Measurements from ENCODE around the gene GASK1A. TPM values are rescaled to one million over a fixed set of nuclear protein-coding genes. Genes with fewer than 3 reads are reported as not detected.

Gene GASK1A
- total RNA-seq, 1 donor from 2014 or later = not detected

DNA sequence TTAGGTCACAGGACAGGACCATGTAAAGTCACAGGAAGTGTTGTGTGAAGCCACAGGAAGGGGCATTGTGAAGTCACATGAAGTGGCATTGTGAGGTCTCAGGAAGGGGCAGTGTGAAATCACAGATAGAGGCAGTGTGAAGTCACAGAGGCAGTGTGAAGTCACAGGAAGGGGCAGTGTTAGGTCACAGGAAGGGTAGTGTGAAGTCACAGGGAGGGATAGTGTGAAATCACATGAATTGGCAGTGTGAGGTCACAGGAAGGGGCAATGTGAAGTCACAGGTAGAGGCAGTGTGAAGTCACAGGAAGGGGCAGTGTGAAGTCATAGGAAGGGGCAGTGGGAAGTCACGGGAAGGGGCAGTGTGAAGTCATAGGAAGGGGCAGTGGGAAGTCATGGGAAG, 37.9 kb downstream of the GASK1A start:
- Mint-ChIP-seq H3K27me3 (ENCODE audit: unreplicated experiment) (no peaks in the 10 kb centered on the region), H3K36me3 (ENCODE audit: unreplicated experiment) (no peaks in the 10 kb centered on the region), H3K4me1 (ENCODE audit: low read depth, unreplicated experiment) (no peaks in the 10 kb centered on the region), H3K27ac (ENCODE audit: unreplicated experiment) (no peak overlapping the region), H3K9me3 (ENCODE audit: unreplicated experiment) (no peaks in the 10 kb centered on the region), H3K4me3 (ENCODE audit: unreplicated experiment) (no peak overlapping the region)
- DNase-seq = no peak
- no peak for TF ChIP-seq CTCF (IDR thresholded peaks at IDR 0.05; ENCODE audit: partially characterized antibody, unreplicated experiment)

DNA sequence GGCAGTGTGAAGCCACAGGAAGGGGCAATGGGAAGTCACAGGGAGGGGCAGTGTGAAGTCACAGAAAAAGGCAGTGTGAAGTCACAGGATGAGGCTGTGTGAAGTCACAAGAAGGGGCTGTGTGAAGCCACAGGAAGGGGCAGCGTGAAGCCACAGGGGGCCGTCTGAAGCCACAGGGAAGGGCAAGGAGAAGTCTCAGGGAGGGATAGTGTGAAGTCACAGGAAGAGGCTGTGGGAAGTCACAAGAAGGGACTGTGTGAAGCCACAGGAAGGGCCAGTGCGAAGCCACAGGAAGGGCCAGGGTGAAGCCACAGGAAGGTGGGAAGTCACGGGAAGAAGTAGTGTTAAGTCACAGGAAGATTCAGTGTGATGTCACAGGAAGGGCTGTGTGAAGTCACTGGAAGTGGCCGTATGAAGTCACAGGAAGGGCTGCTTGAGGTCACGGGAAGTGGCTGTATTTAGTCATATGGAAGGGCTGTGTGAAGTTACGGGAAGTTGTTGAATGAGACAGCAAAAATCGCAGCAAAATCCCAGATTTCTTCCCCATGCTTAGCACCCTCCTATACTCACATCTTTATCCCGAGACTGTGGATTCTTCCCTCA, 38.6 kb downstream of the GASK1A start:
- TF ChIP-seq CTCF (IDR thresholded peaks at IDR 0.05; ENCODE audit: partially characterized antibody, unreplicated experiment) = no peak
- no peaks in the 10 kb centered on the region for H3K36me3 Mint-ChIP-seq (ENCODE audit: unreplicated experiment)
- no peak overlapping the region for H3K4me3 Mint-ChIP-seq (ENCODE audit: unreplicated experiment)
- no peaks in the 10 kb centered on the region for H3K4me1 Mint-ChIP-seq (ENCODE audit: low read depth, unreplicated experiment)
- no peak overlapping the region for H3K27ac Mint-ChIP-seq (ENCODE audit: unreplicated experiment)
- no peaks in the 10 kb centered on the region for H3K27me3 Mint-ChIP-seq (ENCODE audit: unreplicated experiment)
- DNase-seq = no peak
- no peaks in the 10 kb centered on the region for H3K9me3 Mint-ChIP-seq (ENCODE audit: unreplicated experiment)

GRCh38 chr3:43018246-43018645, 39.1 kb downstream of the GASK1A start:
- DNase-seq = no peak
- H3K27ac Mint-ChIP-seq (ENCODE audit: unreplicated experiment) = no peak overlapping the region
- H3K9me3 Mint-ChIP-seq (ENCODE audit: unreplicated experiment) = no peaks in the 10 kb centered on the region
- no peak overlapping the region for H3K4me3 Mint-ChIP-seq (ENCODE audit: unreplicated experiment)
- no peaks in the 10 kb centered on the region for H3K4me1 Mint-ChIP-seq (ENCODE audit: low read depth, unreplicated experiment)
- H3K27me3 Mint-ChIP-seq (ENCODE audit: unreplicated experiment) = no peaks in the 10 kb centered on the region
- no peak for TF ChIP-seq CTCF (IDR thresholded peaks at IDR 0.05; ENCODE audit: partially characterized antibody, unreplicated experiment)
- H3K36me3 Mint-ChIP-seq (ENCODE audit: unreplicated experiment) = no peaks in the 10 kb centered on the region

- Mint-ChIP-seq H3K9me3 (ENCODE audit: unreplicated experiment) (no peaks in the 10 kb centered on the region), H3K36me3 (ENCODE audit: unreplicated experiment) (no peaks in the 10 kb centered on the region), H3K4me3 (ENCODE audit: unreplicated experiment) (no peak overlapping the region), H3K27ac (ENCODE audit: unreplicated experiment) (no peak overlapping the region), H3K27me3 (ENCODE audit: unreplicated experiment) (no peaks in the 10 kb centered on the region), H3K4me1 (ENCODE audit: low read depth, unreplicated experiment) (no peaks in the 10 kb centered on the region)
- no peak for DNase-seq
- no peak for TF ChIP-seq CTCF (IDR thresholded peaks at IDR 0.05; ENCODE audit: partially characterized antibody, unreplicated experiment)
Observed at GRCh38 chr3:43019006-43019809, 40.1 kb downstream of the GASK1A start.

GRCh38 chr3:43019826-43020225, 40.7 kb downstream of the GASK1A start:
- no peak overlapping the region for H3K27ac Mint-ChIP-seq (ENCODE audit: unreplicated experiment)
- TF ChIP-seq CTCF (IDR thresholded peaks at IDR 0.05; ENCODE audit: partially characterized antibody, unreplicated experiment) = no peak
- H3K27me3 Mint-ChIP-seq (ENCODE audit: unreplicated experiment) = no peaks in the 10 kb centered on the region
- no peak overlapping the region for H3K4me3 Mint-ChIP-seq (ENCODE audit: unreplicated experiment)
- no peaks in the 10 kb centered on the region for H3K9me3 Mint-ChIP-seq (ENCODE audit: unreplicated experiment)
- no peaks in the 10 kb centered on the region for H3K4me1 Mint-ChIP-seq (ENCODE audit: low read depth, unreplicated experiment)
- no peaks in the 10 kb centered on the region for H3K36me3 Mint-ChIP-seq (ENCODE audit: unreplicated experiment)
- no peak for DNase-seq

All from glutamatergic neuron (in vitro differentiated cells).